Astrocyte (in vitro differentiated cells and primary cell): Measurements from ENCODE around the gene TFAP2D.

ENCODE experiments used
- CTCF ChIP-seq: IDR thresholded peaks from 2 replicates; pipeline ENCODE4 v1.5.1; 2011; ENCODE audit warnings: low read depth, mild to moderate bottlenecking, inconsistent platforms, low read length, moderate library complexity; ENCODE audit not compliant: insufficient read depth
- EZH2 ChIP-seq: IDR thresholded peaks from 2 replicates; pipeline ENCODE4 v1.6.1; 2012; ENCODE audit warnings: mild to moderate bottlenecking, low read length, inconsistent platforms; ENCODE audit not compliant: insufficient read depth

- TF ChIP-seq CTCF: no peak
- no peak for TF ChIP-seq EZH2
Measured at GRCh38 chr6:50722829-50723554, 9.7 kb downstream of the TFAP2D start.
